K562 (cell line): ENCODE results near the gene CYP26A1. TPM values are rescaled to one million over a fixed set of nuclear protein-coding genes. Genes with fewer than 3 reads are reported as not detected.
A peak's percentile ranks its signal among the peaks of the same experiment; 100 is the strongest.

Experiments used
- ATAC-seq: fragments of 200-7000 bp; cut with Tn5 transposase; 3 replicates; pipeline ENCODE4 v1.9.1; 2020; ENCODE audit warnings: moderate library complexity
- BruUV-seq: library from RNA; stranded (reverse); fragments of 400-500 nt; replicated peaks from 2 replicates; lab custom pipeline; 2021; lab: Mats Ljungman, UMichigan
- CTCF ChIA-PET: fragments of 300-600 bp; formaldehyde crosslinking; extraction: SDS; loops from one replicate; lab custom pipeline; 2021; ENCODE audit warnings: low intra/inter-chr PET ratio; lab: Yijun Ruan, JAX
- POLR2A ChIA-PET: fragments of 300-600, 350-650 bp; sonication (Branson Sonifier 250); formaldehyde crosslinking; extraction: SDS; loops from one replicate; lab custom pipeline; 2021; ENCODE audit warnings: antibody characterized with exemption, inconsistent platforms; lab: Yijun Ruan, JAX
- DNase-seq, 4 experiments: peaks; one replicate each; pipeline versions ENCODE4 v3.0.0 to v3.0.0-alpha.2; 2011 to 2018; ENCODE audit warnings: low spot score in 3 of 4, mixed read lengths in 3 of 4; ENCODE audit errors: extremely low read depth in 1 of 4
- FAIRE-seq: peaks from 2 replicates; lab custom pipeline; 2011; peaks lifted over from hg19 to GRCh38; lab: Jason Lieb, UNC
- H2AFZ ChIP-seq: 2 replicates; pipeline ENCODE4 v1.6.0; 2011; ENCODE audit warnings: low read depth, low read length, control low read depth, inconsistent platforms
- H3K27ac ChIP-seq: fragments of 200-600 bp; 3 replicates; pipeline ENCODE4 v1.8.0; 2011; ENCODE audit warnings: low read depth, mild to moderate bottlenecking, control low read depth, inconsistent platforms, low read length, moderate library complexity, mixed read lengths; ENCODE audit errors: extremely low read depth
- H3K27me3 ChIP-seq, 2 experiments: fragments of 300-600 bp in 1 of 2; 2 replicates in 1 of 2; 3 replicates in 1 of 2; pipeline versions ENCODE4 v1.6.0 to v1.8.0; 2011; ENCODE audit warnings: inconsistent platforms in 2 of 2, low read length in 2 of 2, mild to moderate bottlenecking in 1 of 2, mixed read lengths in 1 of 2, moderate library complexity in 1 of 2; ENCODE audit not compliant: control insufficient read depth in 2 of 2, insufficient read depth in 2 of 2
- H3K36me3 ChIP-seq: fragments of 300-600 bp; 3 replicates; pipeline ENCODE4 v1.8.0; 2011; ENCODE audit warnings: mild to moderate bottlenecking, low read length, inconsistent platforms; ENCODE audit not compliant: control insufficient read depth, insufficient read depth
- H3K4me1 ChIP-seq, 2 experiments: fragments of 200-600 bp in 1 of 2; replicated peaks in 1 of 2; 2 replicates in 1 of 2; 3 replicates in 1 of 2; pipeline versions ENCODE4 v1.5.1 to v1.8.0; 2011; ENCODE audit warnings: inconsistent platforms in 2 of 2, low read length in 2 of 2, mild to moderate bottlenecking in 1 of 2, mixed read lengths in 1 of 2, moderate library complexity in 1 of 2; ENCODE audit not compliant: control insufficient read depth in 2 of 2, insufficient read depth in 2 of 2
- H3K4me2 ChIP-seq: 2 replicates; pipeline ENCODE4 v1.6.1; 2011; ENCODE audit warnings: low read length, control low read depth, inconsistent platforms, mixed read lengths; ENCODE audit not compliant: insufficient read depth
- H3K4me3 ChIP-seq: fragments of 200-600 bp; sonication (generic), shearing (Covaris generic); 2 replicates; pipeline ENCODE4 v1.5.1; 2016; ENCODE audit warnings: control low read depth, inconsistent platforms
- H3K79me2 ChIP-seq: fragments of 200-600 bp; 3 replicates; pipeline ENCODE4 v1.8.0; 2011; ENCODE audit warnings: low read length, inconsistent platforms; ENCODE audit not compliant: control insufficient read depth, insufficient read depth
- H3K9ac ChIP-seq, 2 experiments: 2 replicates each; pipeline versions ENCODE4 v1.6.0 to v1.6.1; 2011; ENCODE audit warnings: low read depth in 2 of 2, low read length in 2 of 2, control low read depth in 1 of 2, inconsistent platforms in 1 of 2, mild to moderate bottlenecking in 1 of 2, mixed read lengths in 1 of 2; ENCODE audit not compliant: insufficient read depth in 1 of 2
- H3K9me1 ChIP-seq: one replicate; pipeline ENCODE4 v1.6.0; 2011; ENCODE audit warnings: inconsistent platforms, mild to moderate bottlenecking, low read length, moderate library complexity; ENCODE audit not compliant: control insufficient read depth, insufficient read depth
- H3K9me3 ChIP-seq: replicated peaks from 2 replicates; pipeline ENCODE4 v1.5.1; 2011; ENCODE audit warnings: low read depth, low read length, inconsistent platforms; ENCODE audit not compliant: control insufficient read depth, insufficient read depth
- H4K20me1 ChIP-seq: replicated peaks from 2 replicates; pipeline ENCODE4 v1.6.1; 2011; ENCODE audit warnings: low read length, inconsistent platforms, mixed read lengths; ENCODE audit not compliant: control insufficient read depth, insufficient read depth
- FOXP1 ChIP-seq: sonication (generic); formaldehyde crosslinking; IDR thresholded peaks from 2 replicates; pipeline ENCODE4 v1.8.0; 2022; ENCODE audit warnings: mild to moderate bottlenecking, missing genetic modification reagents
- KLF16 ChIP-seq: IDR thresholded peaks from 2 replicates; pipeline ENCODE4 v1.6.1; 2016; ENCODE audit warnings: antibody characterized with exemption
- NFE2 ChIP-seq: IDR thresholded peaks from 2 replicates; pipeline ENCODE4 v1.6.1; 2014; ENCODE audit warnings: antibody characterized with exemption, low read depth
- NR2C2 ChIP-seq, 2 experiments: fragments of 200-800 bp in 1 of 2; sonication (Bioruptor generic) in 1 of 2; sonication (generic) in 1 of 2; formaldehyde crosslinking in 1 of 2; IDR thresholded peaks; 2 replicates each; pipeline versions ENCODE4 v1.6.1 to v1.8.0; 2016 to 2022; ENCODE audit warnings: mild to moderate bottlenecking in 1 of 2, missing compliant biosample characterization in 1 of 2, missing genetic modification characterization in 1 of 2, missing genetic modification reagents in 1 of 2
- PHF21A ChIP-seq: fragments of 450-650 bp; IDR thresholded peaks from 2 replicates; pipeline ENCODE4 v1.6.1; 2017; ENCODE audit warnings: low read depth, borderline replicate concordance
- SMARCE1 ChIP-seq: fragments of 450-650 bp; IDR thresholded peaks from 2 replicates; pipeline ENCODE4 v1.7.1; 2016; ENCODE audit warnings: mild to moderate bottlenecking
- TAF15 ChIP-seq: fragments of 200-400 bp; formaldehyde crosslinking; IDR thresholded peaks from 2 replicates; pipeline ENCODE4 v1.6.1; 2017; ENCODE audit warnings: mild to moderate bottlenecking, low read depth, low read length, moderate library complexity
- THAP7 ChIP-seq: fragments of 250-450 bp; sonication (Bioruptor Pico); IDR thresholded peaks from 2 replicates; pipeline ENCODE4 v1.5.0; 2021
- XRCC3 ChIP-seq: fragments of 450-650 bp; IDR thresholded peaks from 2 replicates; pipeline ENCODE4 v1.6.1; 2017; ENCODE audit warnings: mild to moderate bottlenecking, moderate library complexity
- YY1 ChIP-seq, 3 experiments: IDR thresholded peaks; 2 replicates each; pipeline ENCODE4 v1.6.1; 2011; ENCODE audit warnings: low read length in 2 of 3, mild to moderate bottlenecking in 2 of 3, moderate library complexity in 2 of 3, borderline replicate concordance in 1 of 3, control low read depth in 1 of 3, low read depth in 1 of 3; ENCODE audit not compliant: insufficient read depth in 3 of 3, insufficient replicate concordance in 2 of 3, control insufficient read depth in 1 of 3, insufficient read length in 1 of 3; ENCODE audit errors: extremely low read depth in 1 of 3
- ZNF184 ChIP-seq: sonication (generic); formaldehyde crosslinking; IDR thresholded peaks from 2 replicates; pipeline ENCODE4 v1.5.0; 2020; ENCODE audit warnings: missing genetic modification reagents
- ZNF311 ChIP-seq: fragments of 250-450 bp; sonication (Bioruptor Pico); IDR thresholded peaks from 2 replicates; pipeline ENCODE4 v1.4.0; 2020; ENCODE audit warnings: mild to moderate bottlenecking, moderate library complexity
- WGBS: fragments of 100-300 bp; shearing (Covaris generic); methylation state at CpG from one replicate; pipeline ENCODE4 v1.1.6; 2016; ENCODE audit warnings: low coverage, mixed read lengths; ENCODE audit not compliant: insufficient coverage; ENCODE audit errors: missing lambda C conversion rate; 5-methylcytosine and 5-hydroxymethylcytosine counted together
- in situ Hi-C: fragments of 300-500 bp; cut with MboI; formaldehyde crosslinking; loops from 4 replicates; pipeline ENCODE4 v1.15.0; 2018; ENCODE audit warnings: inconsistent platforms, mixed read lengths
- intact Hi-C: fragments of 100-400 bp; cut with micrococcal nuclease; formaldehyde crosslinking; loops from 2 replicates; pipeline ENCODE4 v1.14.2; 2022
- polyA plus RNA-seq, 8 experiments: library from polyadenylated mRNA; depleted of rRNA in 4 of 8; stranded (reverse) in 5 of 8; unstranded in 3 of 8; fragments of >200 nt; fragmentation: Nextera tagmentation in 2 of 8; fragmentation: Illumina TruSeq in 1 of 8; extraction: Ambion mirVana in 2 of 8; extraction: Trizol in 1 of 8; gene quantifications; 2 replicates each; pipeline versions ENCODE4 v1.2.1 to v1.2.3, GENCODE V29; 2011 to 2014; ENCODE audit warnings: inconsistent platforms in 1 of 8, missing spikeins in 1 of 8
- total RNA-seq, 7 experiments: library from RNA; depleted of rRNA in 6 of 7; stranded (reverse); fragments of >200 nt in 6 of 7; fragmentation: Illumina TruSeq in 2 of 7; extraction: Trizol in 2 of 7; gene quantifications; 2 replicates each; pipeline versions ENCODE4 v1.2.1 to v1.2.3, GENCODE V29; 2011 to 2021; ENCODE audit warnings: low replicate concordance in 1 of 7

CYP26A1 gene
- total and polyA plus RNA-seq, 9 of the 15 experiments (the other 6 are each of a cell fraction or from before 2014, with no cell fraction given), result 0.11 to 5.1 (median 1.6) TPM

- ATAC-seq (no peak), FAIRE-seq (peak; percentile 19), DNase-seq (peak in 1 of 4 experiments; percentile 5)
- no peak overlapping the region for H2AFZ ChIP-seq
- ChIA-PET CTCF (no interaction called here), POLR2A (interaction anchor here (0.7 kb wide), 1 partner anchor 261 kb away, joined by 3 read pairs; no protein-coding TSS in a partner anchor)
- H3K27ac ChIP-seq, result no peak overlapping the region
- H3K4me2 ChIP-seq, result no peak overlapping the region
- no peaks in the 10 kb centered on the region for H4K20me1 ChIP-seq
- H3K4me3 ChIP-seq, result no peak overlapping the region
- no TSS peak for BruUV-seq
- no peaks in the 10 kb centered on the region; the same call in 1 of the 2 replicates for H3K9me3 ChIP-seq
- no peaks in the 10 kb centered on the region for H3K79me2 ChIP-seq
- intact Hi-C loops (no loop called here), in situ Hi-C loops (no loop called here)
- no peaks in the 10 kb centered on the region; a peak in 1 of 5 replicates for H3K4me1 ChIP-seq
- no peaks in the 10 kb centered on the region for H3K27me3 ChIP-seq
- WGBS, result 49% methylated on average over 2 of the region's 2 CpGs
- no peak for TF ChIP-seq KLF16
- TF ChIP-seq NR2C2 (CRISPR knock-in tag; IDR thresholded peaks at IDR 0.05), result no peak
- TF ChIP-seq NR2C2 (tag; IDR thresholded peaks at IDR 0.05), result no peak
- TF ChIP-seq YY1 (IDR thresholded peaks at IDR 0.05; ENCODE audit: borderline replicate concordance in 1 of 3, control insufficient read depth in 1 of 3, extremely low read depth in 1 of 3, insufficient read depth in 3 of 3, insufficient read length in 1 of 3, insufficient replicate concordance in 2 of 3, low read depth in 1 of 3, low read length in 2 of 3), result no peak
- peak; percentile 28; the same call in 1 of the 2 replicates for TF ChIP-seq NFE2
- H3K36me3 ChIP-seq, result peaks cover 12% of the 10 kb centered on the region; the same call in 2 of the 3 replicates
- H3K9ac ChIP-seq, result no peak overlapping the region
- H3K9me1 ChIP-seq, result no peaks in the 10 kb centered on the region
Measured at GRCh38 chr10:93028883-93029282, 44.8 kb upstream of the CYP26A1 start.

- no TSS peak for BruUV-seq
- POLR2A ChIA-PET, result no interaction called here
- Histone ChIP-seq H3K9ac (no peak overlapping the region), H3K4me3 (no peak overlapping the region), H4K20me1 (no peaks in the 10 kb centered on the region), H3K9me3 (no peaks in the 10 kb centered on the region; the same call in 1 of the 2 replicates), H3K27ac (no peak overlapping the region), H3K9me1 (no peaks in the 10 kb centered on the region), H3K4me1 (no peaks in the 10 kb centered on the region; a peak in 1 of 5 replicates), H3K79me2 (no peaks in the 10 kb centered on the region), H3K36me3 (peaks cover 9% of the 10 kb centered on the region; the same call in 2 of the 3 replicates), H3K4me2 (no peak overlapping the region), H3K27me3 (no peaks in the 10 kb centered on the region), H2AFZ (no peak overlapping the region)
- TF ChIP-seq XRCC3, result no peak
- TF ChIP-seq PHF21A, result no peak
- TF ChIP-seq ZNF184 (CRISPR knock-in tag), result no peak
- TF ChIP-seq ZNF311 (CRISPR knock-in tag), result no peak
- no peak for TF ChIP-seq SMARCE1
- TF ChIP-seq FOXP1 (CRISPR knock-in tag), result no peak
- TF ChIP-seq THAP7 (CRISPR knock-in tag), result no peak
- no peak for TF ChIP-seq TAF15
- DNase-seq (no peak), FAIRE-seq (no peak), ATAC-seq (no peak)
- in situ Hi-C loops, result no loop called here
- intact Hi-C loops, result no loop called here
- CTCF ChIA-PET, result no interaction called here
Measured at GRCh38 chr10:93030409-93030808, 43.3 kb upstream of the CYP26A1 start.
